K562 treated with DMSO at 1 percent for 24 hours (cell line): ENCODE data around the gene CCKAR. TPM values are rescaled to one million over a fixed set of nuclear protein-coding genes. Genes with fewer than 3 reads are reported as not detected.

Experiments used
- total RNA-seq: library from RNA; unstranded; fragments of 300-600 nt; gene quantifications from 2 replicates; pipeline ENCODE4 v1.2.3, GENCODE V29; 2022; ENCODE audit warnings: low read depth; ENCODE audit not compliant: insufficient read depth

CCKAR gene
- not detected in 2 replicates for total RNA-seq

DNA sequence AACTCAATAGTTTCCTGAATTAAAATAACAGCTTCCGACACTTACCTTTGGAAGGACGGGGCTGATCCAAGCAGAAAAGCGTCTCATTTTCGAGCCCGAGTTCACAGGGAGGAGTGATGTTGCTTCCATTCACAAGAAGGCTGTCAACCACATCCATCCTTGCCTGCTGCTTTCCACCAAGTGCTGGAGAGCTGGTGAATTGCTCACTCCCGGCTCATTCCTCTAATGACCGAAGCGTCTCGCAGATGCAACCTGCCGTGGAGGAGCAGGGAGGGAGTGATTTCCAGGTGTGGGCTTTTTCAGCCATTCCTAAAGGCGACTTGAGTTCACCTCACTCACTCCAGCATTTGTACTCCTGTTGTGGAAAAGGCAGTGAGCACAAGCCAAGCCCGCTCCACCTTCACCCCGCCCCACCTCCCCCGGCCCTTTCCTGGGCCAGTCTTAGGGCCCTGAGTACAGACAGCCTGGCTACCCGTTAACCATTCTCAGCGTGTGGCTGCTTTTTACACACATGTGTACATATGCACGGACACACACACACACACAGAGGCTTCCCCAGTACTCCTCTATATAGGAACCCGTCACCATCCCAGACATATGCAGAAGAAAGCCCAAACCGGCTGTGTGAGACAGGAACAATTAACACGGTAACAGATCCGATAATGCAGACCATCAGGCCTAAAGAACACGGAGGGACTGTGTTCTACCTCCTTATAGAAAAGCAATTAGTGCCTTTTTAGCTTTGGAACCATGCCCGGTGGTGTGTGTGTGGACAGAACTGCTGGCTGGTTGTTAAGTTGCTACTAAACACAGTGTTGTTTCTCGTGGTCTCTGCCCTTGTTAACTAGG, at the start of gene CCKAR:
TSS of gene CCKAR (minus strand) at position 374 of the 849 bp plus-strand sequence. CDS start at position 157, 217 bp downstream.

Other genes starting within 250 kb of the CCKAR start
- 11.0 and 12.0 TPM in 2 replicates for gene RBPJ, start 169.5 kb downstream of the CCKAR start, total RNA-seq
- gene TBC1D19, start 93.6 kb upstream of the CCKAR start, total RNA-seq = 2.3 and 2.7 TPM in 2 replicates